Transverse colon (tissue), 4 donors: Measurements from ENCODE around the gene PIH1D1.
A peak's percentile ranks its signal among the peaks of the same experiment; 100 is the strongest.

Experiments used
- EP300 ChIP-seq: sonication (generic); formaldehyde crosslinking; IDR thresholded peaks from one replicate; pipeline ENCODE4 v1.6.1; 2017; ENCODE audit warnings: antibody characterized with exemption, low read depth
- POLR2AphosphoS5 ChIP-seq, 3 donors: sonication (generic); formaldehyde crosslinking; IDR thresholded peaks; one replicate each; pipeline ENCODE4 v1.6.1; 2016; ENCODE audit warnings: antibody characterized with exemption in 3 of 3
- TF ChIP-seq, protein P1 (sequence below), 5 experiments: fragments of 200-600 bp in 3 of 5; fragments of 450-650 bp in 2 of 5; sonication (generic) in 3 of 5; IDR thresholded peaks; 1 replicate in 2 of 5; 2 replicates in 3 of 5; pipeline ENCODE4 v1.5.1; 2016 to 2017; ENCODE audit warnings: antibody characterized with exemption in 5 of 5, inconsistent platforms in 3 of 5, mild to moderate bottlenecking in 2 of 5, moderate library complexity in 1 of 5

- TF ChIP-seq POLR2AphosphoS5 (IDR thresholded peaks at IDR 0.05) (peak in 1 of 3 donors; percentile 6), EP300 (no peak)
- TF ChIP-seq, protein P1, sequence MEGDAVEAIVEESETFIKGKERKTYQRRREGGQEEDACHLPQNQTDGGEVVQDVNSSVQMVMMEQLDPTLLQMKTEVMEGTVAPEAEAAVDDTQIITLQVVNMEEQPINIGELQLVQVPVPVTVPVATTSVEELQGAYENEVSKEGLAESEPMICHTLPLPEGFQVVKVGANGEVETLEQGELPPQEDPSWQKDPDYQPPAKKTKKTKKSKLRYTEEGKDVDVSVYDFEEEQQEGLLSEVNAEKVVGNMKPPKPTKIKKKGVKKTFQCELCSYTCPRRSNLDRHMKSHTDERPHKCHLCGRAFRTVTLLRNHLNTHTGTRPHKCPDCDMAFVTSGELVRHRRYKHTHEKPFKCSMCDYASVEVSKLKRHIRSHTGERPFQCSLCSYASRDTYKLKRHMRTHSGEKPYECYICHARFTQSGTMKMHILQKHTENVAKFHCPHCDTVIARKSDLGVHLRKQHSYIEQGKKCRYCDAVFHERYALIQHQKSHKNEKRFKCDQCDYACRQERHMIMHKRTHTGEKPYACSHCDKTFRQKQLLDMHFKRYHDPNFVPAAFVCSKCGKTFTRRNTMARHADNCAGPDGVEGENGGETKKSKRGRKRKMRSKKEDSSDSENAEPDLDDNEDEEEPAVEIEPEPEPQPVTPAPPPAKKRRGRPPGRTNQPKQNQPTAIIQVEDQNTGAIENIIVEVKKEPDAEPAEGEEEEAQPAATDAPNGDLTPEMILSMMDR (IDR thresholded peaks at IDR 0.05): peak; percentile 74 to 96 (median 82)
These were observed 8.1 kb downstream of the PIH1D1 start for GRCh38 chr19:49443366-49444099.
